Activated naive CD4-positive, alpha-beta T cell treated with anti-CD3 and anti-CD28 coated beads, Interleukin-2, amount 10 ng/mL, durations not matched to agents 7 days and 5 days (primary cell): Measurements from ENCODE around the gene ZRSR2.
A peak's percentile ranks its signal among the peaks of the same experiment; 100 is the strongest.
"Not testable (repeated sequence)": the region's sequence is repeated elsewhere in the genome, so short reads cannot be mapped to it uniquely, and the experiment has no call there.

ENCODE experiments used
- CTCF ChIA-PET: fragments of 350-600 bp; sonication (Branson Sonifier 250); formaldehyde crosslinking; loops from one replicate; lab custom pipeline; 2021; ENCODE audit warnings: antibody characterized with exemption; lab: Charles Lee
- DNase-seq: peaks from one replicate; pipeline ENCODE4 v3.0.0-alpha.2; 2020
- H3K27ac Mint-ChIP-seq: one replicate; pipeline ENCODE4 v1.8.0; 2021; ENCODE audit warnings: mild to moderate bottlenecking, moderate library complexity, mixed read lengths
- H3K27me3 Mint-ChIP-seq: one replicate; pipeline ENCODE4 v1.8.0; 2021; ENCODE audit warnings: mild to moderate bottlenecking, mixed read lengths
- H3K36me3 Mint-ChIP-seq: one replicate; pipeline ENCODE4 v1.8.0; 2021; ENCODE audit warnings: mixed read lengths
- H3K4me1 Mint-ChIP-seq: one replicate; pipeline ENCODE4 v1.8.0; 2021; ENCODE audit warnings: mixed read lengths
- H3K4me3 Mint-ChIP-seq: one replicate; pipeline ENCODE4 v1.8.0; 2021; ENCODE audit warnings: mild to moderate bottlenecking, moderate library complexity, mixed read lengths
- H3K9me3 Mint-ChIP-seq: one replicate; pipeline ENCODE4 v1.8.0; 2021; ENCODE audit warnings: mixed read lengths

ZRSR2 gene

DNA sequence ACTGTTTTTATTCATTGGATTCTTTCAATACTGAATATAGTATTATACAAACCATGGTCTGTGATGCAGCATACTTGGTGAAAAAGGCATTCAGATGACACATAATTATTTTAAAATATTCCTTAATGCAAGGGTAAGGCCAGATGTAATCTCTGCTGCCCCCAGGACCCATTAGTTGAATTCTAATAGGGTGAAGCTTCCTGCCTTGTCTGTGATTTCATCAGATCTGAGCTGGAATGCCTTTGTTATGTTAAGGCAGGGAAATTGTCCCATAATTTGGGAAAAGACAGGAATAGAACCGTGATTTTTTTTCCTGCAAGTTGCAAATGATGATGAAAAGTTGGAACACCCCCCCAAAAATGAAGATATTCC is 26.1 kb downstream of the ZRSR2 start:
- no peak overlapping the region for H3K4me3 Mint-ChIP-seq
- CTCF ChIA-PET = no interaction called here

DNA sequence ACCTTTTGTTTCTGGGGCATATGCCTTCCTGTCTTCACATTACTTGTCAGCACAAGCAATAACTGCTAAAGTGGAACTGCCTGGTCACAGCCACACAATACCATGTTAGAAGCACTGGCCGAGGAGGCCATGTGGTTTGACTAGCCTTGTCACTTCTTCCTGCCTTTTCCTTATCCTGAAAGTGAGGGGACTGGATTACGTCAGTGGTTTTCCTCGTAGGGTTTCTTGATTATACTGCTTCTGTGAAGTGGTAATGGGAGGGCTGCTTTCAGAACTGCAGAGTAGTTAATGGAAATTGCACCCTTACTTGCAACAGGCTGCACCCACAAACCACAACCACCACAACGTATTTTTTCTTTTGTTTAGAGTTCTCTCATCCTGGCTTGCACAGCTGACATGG is 26.6 kb downstream of the ZRSR2 start:
- Mint-ChIP-seq H3K4me3 (peak overlapping the region; percentile 47), H3K4me1 (peaks cover 50% of the 10 kb centered on the region), H3K36me3 (peaks cover 44% of the 10 kb centered on the region), H3K27me3 (no peaks in the 10 kb centered on the region), H3K9me3 (no peaks in the 10 kb centered on the region), H3K27ac (peak overlapping the region; percentile 90)
- peak; percentile 60 for DNase-seq
- CTCF ChIA-PET = interaction anchor here (0.6 kb wide), 1 partner anchor 105 kb away, joined by 3 read pairs; no protein-coding TSS in a partner anchor

More for the DNA sequence above, 26.1 kb downstream of the ZRSR2 start:
- peaks cover 44% of the 10 kb centered on the region for H3K36me3 Mint-ChIP-seq
- peaks cover 50% of the 10 kb centered on the region for H3K4me1 Mint-ChIP-seq
- DNase-seq = no peak
- no peaks in the 10 kb centered on the region for H3K27me3 Mint-ChIP-seq
- H3K9me3 Mint-ChIP-seq = no peaks in the 10 kb centered on the region
- peak overlapping the region; percentile 90 for H3K27ac Mint-ChIP-seq

DNA sequence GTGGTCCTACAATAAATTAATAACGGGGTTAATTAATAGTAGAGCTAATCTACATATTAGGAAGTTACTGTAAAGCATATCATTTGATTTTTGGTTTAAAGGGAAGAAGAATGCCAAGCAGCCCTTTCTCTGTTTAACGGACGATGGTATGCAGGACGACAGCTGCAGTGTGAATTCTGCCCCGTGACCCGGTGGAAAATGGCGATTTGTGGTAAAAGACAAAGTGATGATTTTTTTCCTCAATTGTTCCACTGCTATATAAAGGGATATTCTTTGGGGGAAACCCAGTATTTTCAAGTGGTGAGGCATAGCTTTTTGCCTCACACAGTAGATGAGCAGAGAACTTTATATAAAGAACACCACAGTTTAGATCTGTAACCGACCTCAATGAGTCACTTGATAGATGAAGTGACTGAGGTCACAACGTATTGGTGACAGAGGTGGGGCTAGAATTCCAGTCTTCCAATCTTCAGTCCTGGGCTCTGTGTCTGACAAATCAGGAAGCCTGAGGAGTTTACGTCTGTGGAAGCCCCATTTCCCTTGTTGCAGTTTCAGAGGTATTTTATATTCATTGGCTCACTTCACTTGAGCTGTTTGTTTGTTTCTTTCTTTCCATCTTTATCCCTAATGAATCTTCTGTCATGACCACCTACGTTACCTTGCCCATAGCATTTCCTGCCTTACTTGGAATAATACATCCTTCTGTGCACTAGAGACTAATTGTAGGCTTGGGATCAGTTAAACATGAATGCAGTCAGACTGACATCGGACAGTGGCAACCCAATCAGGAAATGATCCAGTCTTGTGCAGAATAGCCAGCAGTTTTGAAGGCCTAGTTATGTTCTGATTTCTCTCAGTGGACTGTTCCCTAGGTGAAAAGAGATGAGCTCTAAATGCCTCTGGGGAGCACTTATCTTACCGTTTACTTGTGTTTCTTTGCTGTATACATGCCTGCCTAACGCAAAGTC is 30.1 kb downstream of the ZRSR2 start:
- H3K9me3 Mint-ChIP-seq = no peaks in the 10 kb centered on the region
- DNase-seq = no peak
- peaks cover 39% of the 10 kb centered on the region for H3K36me3 Mint-ChIP-seq
- no peaks in the 10 kb centered on the region for H3K27me3 Mint-ChIP-seq
- peaks cover 25% of the 10 kb centered on the region for H3K4me1 Mint-ChIP-seq
- CTCF ChIA-PET = no interaction called here
- no peak overlapping the region for H3K4me3 Mint-ChIP-seq
- H3K27ac Mint-ChIP-seq = no peak overlapping the region

DNA sequence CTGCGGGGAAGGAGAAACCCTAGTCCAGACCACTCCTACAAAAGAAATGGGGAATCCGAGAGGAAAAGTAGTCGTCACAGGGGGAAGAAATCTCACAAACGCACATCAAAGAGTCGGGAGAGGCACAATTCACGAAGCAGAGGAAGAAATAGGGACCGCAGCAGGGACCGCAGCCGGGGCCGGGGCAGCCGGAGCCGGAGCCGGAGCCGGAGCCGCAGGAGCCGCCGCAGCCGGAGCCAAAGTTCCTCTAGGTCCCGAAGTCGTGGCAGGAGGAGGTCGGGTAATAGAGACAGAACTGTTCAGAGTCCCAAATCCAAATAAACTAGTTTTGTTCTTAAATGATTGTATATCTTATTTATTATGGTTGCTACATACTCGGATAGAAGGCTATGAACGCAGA is 32.6 kb downstream of the ZRSR2 start:
- CTCF ChIA-PET = no interaction called here
- H3K4me3 Mint-ChIP-seq = no peak overlapping the region
- no peak overlapping the region for H3K27ac Mint-ChIP-seq
- no peak for DNase-seq
- no peaks in the 10 kb centered on the region for H3K9me3 Mint-ChIP-seq
- peaks cover 32% of the 10 kb centered on the region for H3K36me3 Mint-ChIP-seq
- peaks cover 2% of the 10 kb centered on the region for H3K4me1 Mint-ChIP-seq
- no peaks in the 10 kb centered on the region for H3K27me3 Mint-ChIP-seq

DNA sequence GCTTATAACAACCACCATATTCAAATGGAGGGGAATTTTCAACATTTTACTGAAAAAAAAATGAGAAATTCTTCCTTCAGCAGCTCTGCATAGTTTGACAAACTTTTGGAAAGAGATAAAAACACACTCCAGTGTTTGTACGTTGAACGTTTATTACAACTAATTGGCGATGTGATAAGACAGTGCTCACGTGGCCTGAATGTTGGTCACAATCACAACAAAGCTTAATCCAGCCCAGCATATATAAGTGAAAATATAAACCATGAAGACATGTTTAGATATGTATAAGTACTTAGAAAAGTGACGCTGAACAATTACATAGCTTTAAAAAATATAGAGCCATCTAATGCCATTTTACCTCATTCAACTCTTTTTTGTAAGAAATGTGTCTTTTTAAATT is 35.7 kb downstream of the ZRSR2 start:
- CTCF ChIA-PET = no interaction called here
- no peaks in the 10 kb centered on the region for H3K4me1 Mint-ChIP-seq
- H3K27ac Mint-ChIP-seq = no peak overlapping the region
- H3K36me3 Mint-ChIP-seq = peaks cover 31% of the 10 kb centered on the region
- no peak overlapping the region for H3K4me3 Mint-ChIP-seq
- no peak for DNase-seq
- no peaks in the 10 kb centered on the region for H3K9me3 Mint-ChIP-seq
- H3K27me3 Mint-ChIP-seq = no peaks in the 10 kb centered on the region

DNA sequence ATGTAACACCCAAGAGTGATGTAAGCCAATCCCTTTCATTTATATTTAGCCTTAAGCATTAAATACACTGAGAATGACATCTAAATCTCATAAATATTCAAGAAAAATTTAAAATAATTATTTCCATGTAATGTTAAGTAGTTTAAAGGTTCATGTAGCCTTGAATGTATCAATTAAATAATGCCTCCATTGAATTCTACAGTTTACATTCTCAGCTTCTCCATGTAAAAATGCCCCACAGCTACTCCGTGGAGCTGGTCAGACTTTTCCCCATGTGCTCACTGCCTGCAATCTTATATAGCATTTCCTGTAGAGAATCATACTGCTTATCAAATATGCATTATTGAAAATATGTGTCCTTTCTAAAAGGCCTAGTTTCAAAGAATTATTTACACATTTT is 38.9 kb downstream of the ZRSR2 start:
- Mint-ChIP-seq H3K4me3 (no peak overlapping the region), H3K9me3 (no peaks in the 10 kb centered on the region), H3K27ac (no peak overlapping the region), H3K4me1 (no peaks in the 10 kb centered on the region), H3K27me3 (no peaks in the 10 kb centered on the region), H3K36me3 (peaks cover 21% of the 10 kb centered on the region)
- CTCF ChIA-PET = no interaction called here
- DNase-seq = no peak

DNA sequence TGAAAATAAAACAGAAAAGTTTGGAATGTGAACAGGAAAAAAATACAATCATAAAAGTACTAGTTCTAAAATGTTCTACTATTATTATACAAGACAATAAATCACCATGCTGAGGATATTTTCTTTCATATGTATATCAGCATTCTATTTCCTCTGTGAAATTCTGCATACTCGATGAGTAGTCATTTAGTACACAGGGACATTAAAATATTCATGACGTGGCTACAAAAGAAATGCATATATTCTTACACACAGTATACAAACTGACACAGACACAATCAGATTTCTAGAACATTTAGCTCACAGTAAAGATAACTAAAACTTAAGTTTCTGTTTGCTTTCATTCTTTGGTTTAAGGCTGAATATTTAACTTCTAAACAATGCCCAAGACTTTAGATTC is 41.1 kb downstream of the ZRSR2 start:
- H3K27ac Mint-ChIP-seq, H3K4me3 Mint-ChIP-seq, CTCF ChIA-PET, H3K9me3 Mint-ChIP-seq, H3K27me3 Mint-ChIP-seq, DNase-seq, H3K4me1 Mint-ChIP-seq: not testable (repeated sequence)
- peaks cover 20% of the 10 kb centered on the region for H3K36me3 Mint-ChIP-seq

DNA sequence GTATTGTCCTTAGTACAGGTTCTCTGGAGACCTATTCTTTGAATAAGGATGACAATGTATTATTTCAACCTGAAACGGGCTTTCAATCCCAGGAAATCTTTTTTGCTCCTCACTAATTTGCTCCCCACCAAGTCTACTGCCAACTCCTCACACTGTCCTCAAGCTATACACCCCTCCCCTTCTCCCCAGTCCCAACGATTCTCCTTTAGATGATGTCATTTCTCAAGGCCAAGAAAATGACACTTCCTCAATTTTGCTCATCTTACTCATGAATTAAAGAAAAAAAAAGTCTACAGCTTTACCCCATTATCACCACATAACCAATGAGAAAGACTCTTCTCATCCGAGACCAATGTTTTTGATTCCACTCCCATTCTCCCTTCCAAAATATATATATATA is 43.8 kb downstream of the ZRSR2 start:
- H3K4me1 Mint-ChIP-seq = no peaks in the 10 kb centered on the region
- H3K9me3 Mint-ChIP-seq = no peaks in the 10 kb centered on the region
- no peak overlapping the region for H3K27ac Mint-ChIP-seq
- no peaks in the 10 kb centered on the region for H3K27me3 Mint-ChIP-seq
- CTCF ChIA-PET = no interaction called here
- no peak overlapping the region for H3K4me3 Mint-ChIP-seq
- DNase-seq = no peak
- peaks cover 12% of the 10 kb centered on the region for H3K36me3 Mint-ChIP-seq

DNA sequence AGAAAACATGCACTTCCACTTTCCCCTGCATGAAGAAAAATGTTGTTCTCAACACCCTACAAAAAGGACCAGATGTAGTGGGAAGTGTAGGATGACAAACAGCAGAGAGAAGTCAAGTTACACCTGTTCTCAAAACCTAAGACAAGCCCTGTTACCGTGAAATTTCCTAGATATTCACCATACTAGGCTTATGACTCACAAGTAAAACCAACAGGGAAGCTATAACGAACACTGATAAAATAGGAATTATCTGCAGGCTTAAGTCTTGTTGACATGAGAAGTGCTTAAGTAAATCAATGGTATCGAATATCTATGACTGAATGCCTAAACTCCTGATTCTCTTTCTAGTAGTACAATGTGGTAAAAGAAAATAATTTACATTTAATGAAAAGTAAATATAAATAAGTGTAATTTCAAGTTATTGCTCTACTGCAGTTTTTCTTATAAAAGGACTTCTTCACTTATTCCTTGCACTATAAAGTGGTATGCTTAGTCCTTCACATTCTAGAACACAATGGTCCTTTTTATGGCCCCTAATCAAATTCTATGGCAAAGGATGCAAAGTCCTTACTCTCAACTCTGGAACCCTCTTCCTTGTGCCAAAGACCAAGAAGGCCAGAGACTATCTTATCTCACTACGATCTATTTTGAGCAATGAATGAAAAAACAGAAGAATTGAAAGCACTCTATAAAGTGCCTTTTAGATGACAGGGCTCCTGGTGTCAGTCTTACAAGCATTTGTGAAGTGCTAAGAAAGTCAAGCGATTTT is 44.7 kb downstream of the ZRSR2 start:
- DNase-seq = no peak
- Mint-ChIP-seq H3K36me3 (peaks cover 9% of the 10 kb centered on the region), H3K4me1 (no peaks in the 10 kb centered on the region), H3K4me3 (no peak overlapping the region), H3K27ac (no peak overlapping the region), H3K9me3 (no peaks in the 10 kb centered on the region), H3K27me3 (no peaks in the 10 kb centered on the region)
- CTCF ChIA-PET = no interaction called here

DNA sequence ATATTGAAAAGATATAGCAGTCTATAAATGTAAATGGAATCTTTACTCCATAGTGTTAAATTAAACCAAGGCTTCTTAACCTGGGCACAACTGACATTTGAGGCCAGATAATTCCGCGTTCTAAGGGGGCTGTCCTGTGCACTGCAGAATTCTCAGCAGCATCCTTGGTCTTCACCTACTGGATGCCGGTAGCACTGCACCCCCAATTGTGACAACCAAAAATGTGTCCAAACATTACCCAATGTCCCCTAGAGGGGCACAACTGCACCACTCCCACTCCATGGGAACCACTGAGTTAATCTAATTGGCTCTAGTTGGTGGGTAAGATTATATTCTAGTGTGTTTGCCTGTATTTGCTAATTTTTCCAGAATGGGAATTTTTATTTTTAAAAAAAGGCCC is 47.7 kb downstream of the ZRSR2 start:
- H3K36me3 Mint-ChIP-seq = peaks cover 13% of the 10 kb centered on the region
- no peaks in the 10 kb centered on the region for H3K27me3 Mint-ChIP-seq
- CTCF ChIA-PET = no interaction called here
- H3K4me3 Mint-ChIP-seq = no peak overlapping the region
- peak; percentile 22 for DNase-seq
- H3K9me3 Mint-ChIP-seq = no peaks in the 10 kb centered on the region
- H3K4me1 Mint-ChIP-seq = no peaks in the 10 kb centered on the region
- H3K27ac Mint-ChIP-seq = no peak overlapping the region

DNA sequence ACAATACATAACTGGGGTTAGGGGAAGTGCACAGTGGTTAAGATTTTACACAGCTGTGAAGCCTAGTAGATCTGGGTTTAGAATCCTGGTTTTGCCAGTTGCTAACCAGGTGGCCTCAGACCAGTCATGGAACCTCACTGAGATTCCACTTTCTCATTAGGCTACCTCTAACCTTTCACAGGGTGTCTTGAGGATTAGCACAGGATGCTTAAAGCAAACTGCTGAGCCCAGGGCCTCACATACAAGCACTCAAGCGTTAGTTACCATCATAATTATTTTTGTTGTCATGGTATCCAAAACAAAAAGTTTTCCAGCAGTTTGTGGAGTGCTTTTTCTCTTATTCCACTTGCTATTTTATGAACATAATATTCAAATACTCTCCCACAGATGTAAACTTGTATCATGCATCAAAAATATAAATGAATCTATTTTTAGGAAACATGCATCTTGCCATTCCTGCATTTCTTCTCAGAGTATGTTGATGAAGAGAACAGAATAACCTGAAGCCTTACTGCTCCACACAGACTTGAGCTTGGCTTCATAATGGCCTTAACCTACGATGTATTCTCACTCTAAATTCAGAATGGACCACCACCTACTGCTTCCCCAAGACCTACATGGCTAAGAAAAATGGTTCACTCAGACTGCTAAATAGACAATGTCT is 51.7 kb downstream of the ZRSR2 start:
- no peak for DNase-seq
- Mint-ChIP-seq H3K4me3 (no peak overlapping the region), H3K4me1 (no peaks in the 10 kb centered on the region), H3K36me3 (peaks cover 16% of the 10 kb centered on the region), H3K27me3 (no peaks in the 10 kb centered on the region), H3K27ac (peak overlapping the region; percentile 14), H3K9me3 (no peaks in the 10 kb centered on the region)
- CTCF ChIA-PET = no interaction called here

DNA sequence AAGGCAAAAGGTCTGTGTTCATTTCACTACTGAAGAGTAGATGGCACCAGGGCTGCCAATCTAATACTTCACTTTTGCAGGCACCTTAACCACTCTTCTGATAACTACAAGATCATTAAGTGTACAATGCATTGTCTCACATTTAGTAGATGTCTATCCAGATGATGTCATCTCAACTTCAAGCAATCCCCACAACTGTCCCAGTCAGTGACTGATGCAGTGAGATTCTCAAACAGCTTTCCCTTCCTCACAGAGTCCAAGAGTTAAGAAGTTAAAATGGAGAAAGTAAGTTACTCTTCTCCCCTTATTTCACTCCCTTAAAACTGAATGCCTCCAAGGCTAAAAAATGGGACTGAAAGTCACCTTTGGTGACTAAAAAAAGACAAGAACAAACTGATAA is 53.7 kb downstream of the ZRSR2 start:
- Mint-ChIP-seq H3K4me3 (no peak overlapping the region), H3K4me1 (peaks cover 2% of the 10 kb centered on the region), H3K27me3 (no peaks in the 10 kb centered on the region), H3K36me3 (peaks cover 22% of the 10 kb centered on the region), H3K9me3 (no peaks in the 10 kb centered on the region), H3K27ac (no peak overlapping the region)
- CTCF ChIA-PET = no interaction called here
- DNase-seq = no peak

DNA sequence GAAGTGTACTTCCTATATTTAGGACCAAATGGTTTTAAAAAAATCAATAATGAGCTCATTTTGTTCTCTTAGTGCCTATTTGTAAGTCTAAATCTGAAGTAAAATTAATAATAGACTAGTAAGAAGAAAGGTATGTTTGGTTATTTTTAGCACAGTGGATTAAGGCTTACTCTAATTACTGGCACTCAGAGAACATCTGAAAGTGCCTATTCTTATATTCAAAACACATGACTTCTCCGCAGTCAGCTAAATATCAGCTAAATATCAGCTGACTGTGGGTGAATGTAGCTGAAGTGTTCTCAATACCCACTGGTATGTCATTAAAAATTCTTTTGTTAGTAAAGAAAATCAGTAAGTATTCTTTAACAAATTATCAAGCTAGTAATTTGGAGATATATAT is 58.3 kb downstream of the ZRSR2 start:
- Mint-ChIP-seq H3K9me3 (no peaks in the 10 kb centered on the region), H3K27ac (no peak overlapping the region), H3K36me3 (peaks cover 28% of the 10 kb centered on the region), H3K4me1 (peaks cover 24% of the 10 kb centered on the region), H3K27me3 (no peaks in the 10 kb centered on the region), H3K4me3 (no peak overlapping the region)
- DNase-seq = no peak
- CTCF ChIA-PET = no interaction called here

DNA sequence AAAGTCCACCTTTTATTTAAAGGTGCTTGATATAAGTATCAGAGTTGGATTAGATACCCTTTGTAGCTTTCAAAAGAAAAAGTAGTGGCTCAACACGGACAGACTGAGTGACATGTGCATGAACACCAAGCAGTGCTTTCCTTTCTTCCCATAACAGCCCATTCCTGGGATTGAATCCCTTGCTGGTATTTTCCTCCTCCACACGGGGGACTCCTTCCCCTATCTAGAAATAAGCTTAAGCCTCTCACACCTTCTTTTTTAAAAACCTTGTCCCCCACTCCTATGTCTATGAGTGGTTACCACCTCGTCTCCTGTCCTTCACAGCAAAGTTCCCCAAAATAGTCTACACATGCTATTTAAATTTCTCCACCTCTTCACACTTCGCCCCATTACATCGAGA is 59.3 kb downstream of the ZRSR2 start:
- CTCF ChIA-PET = no interaction called here
- Mint-ChIP-seq H3K36me3 (peaks cover 20% of the 10 kb centered on the region), H3K27me3 (no peaks in the 10 kb centered on the region), H3K4me1 (peaks cover 26% of the 10 kb centered on the region), H3K9me3 (no peaks in the 10 kb centered on the region), H3K4me3 (no peak overlapping the region), H3K27ac (no peak overlapping the region)
- DNase-seq = no peak
